SH-SY5Y (cell line): Measurements from ENCODE around the gene SYT7.

Experiments
- GATA2 ChIP-seq: IDR thresholded peaks from 2 replicates; pipeline ENCODE4 v1.6.1; 2011; ENCODE audit warnings: mild to moderate bottlenecking, low read depth, low read length
- GATA3 ChIP-seq: IDR thresholded peaks from 2 replicates; pipeline ENCODE4 v1.6.1; 2011; ENCODE audit warnings: low read depth, mild to moderate bottlenecking, low read length, moderate library complexity

GRCh38 chr11:61550665-61551227 is 30.1 kb downstream of the SYT7 start:
- no peak for TF ChIP-seq GATA2
- no peak for TF ChIP-seq GATA3
